ENCODE measurements around the gene HIF1AN.

Gene HIF1AN

DNA sequence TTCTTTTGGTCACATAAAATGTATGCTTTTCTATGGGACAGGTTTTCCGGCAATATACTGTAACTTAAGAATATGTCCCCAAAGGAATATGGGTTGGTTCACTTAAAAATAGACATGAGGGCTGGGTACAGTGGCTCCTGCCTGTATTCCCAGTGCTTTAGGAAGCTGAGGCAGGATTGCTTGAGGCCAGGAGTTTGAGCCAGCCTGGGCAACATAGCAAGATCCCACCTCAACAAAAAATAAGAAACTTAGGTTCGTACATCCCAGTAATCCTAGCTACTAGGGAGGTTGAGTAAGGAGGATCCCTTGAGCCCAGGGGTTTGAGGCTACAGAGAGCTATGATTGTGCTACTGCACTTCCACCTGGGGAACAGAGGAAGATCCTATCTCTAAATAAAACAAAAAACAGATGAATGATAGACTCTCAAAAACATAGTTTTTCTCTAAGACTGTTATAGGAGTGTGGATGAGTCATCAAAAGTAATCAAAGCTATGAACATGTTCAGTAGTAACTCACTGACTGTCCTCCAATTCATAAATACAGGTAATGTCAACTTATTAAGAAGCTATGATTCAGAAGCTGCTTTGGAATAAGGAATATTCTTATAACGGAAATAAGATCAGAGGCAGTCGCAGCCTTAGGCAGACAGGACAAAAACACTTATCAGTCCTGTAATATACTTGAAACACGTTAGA, 13.5 kb upstream of the HIF1AN start:
- DNase-seq: no peak

DNA sequence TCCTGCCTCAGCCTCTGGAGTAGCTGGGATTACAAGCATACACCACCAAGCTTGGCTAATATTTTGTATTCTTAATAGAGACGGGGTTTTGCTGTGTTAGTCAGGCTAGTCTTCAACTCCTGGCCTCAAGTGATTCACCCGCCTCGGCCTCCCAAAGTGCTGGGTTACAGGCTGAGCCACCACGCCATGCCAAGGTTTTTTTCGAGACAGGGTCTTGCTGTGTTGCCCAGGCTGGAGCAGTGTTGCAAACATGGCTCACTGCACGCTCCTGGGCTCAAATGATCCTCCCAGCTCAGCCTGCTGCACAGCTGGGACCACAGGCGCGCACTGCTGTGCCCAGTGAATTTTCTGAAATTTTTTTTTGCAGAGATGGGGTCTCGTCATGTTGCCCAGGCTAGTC, 12.8 kb upstream of the HIF1AN start:
- no peak for DNase-seq

DNA sequence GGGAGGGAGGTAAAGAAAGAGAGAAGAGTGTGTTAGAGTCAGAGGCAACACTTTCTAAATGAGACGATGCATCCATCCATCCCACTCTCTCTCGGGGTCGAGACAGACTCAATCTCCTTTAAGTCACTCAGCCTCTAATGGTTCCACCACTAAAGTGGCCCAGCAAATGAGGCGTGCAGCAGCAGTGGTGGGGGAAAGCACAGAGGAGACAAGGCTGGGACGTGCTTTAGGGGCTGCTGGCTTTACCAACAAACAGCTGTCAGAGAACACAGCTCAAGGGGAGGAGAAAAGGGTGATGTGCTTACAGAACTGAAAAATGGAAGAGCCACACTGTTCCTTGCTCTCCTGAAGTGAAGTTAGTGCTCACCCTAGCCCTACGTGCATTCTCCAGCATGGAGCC, 11.5 kb upstream of the HIF1AN start:
- no peak for DNase-seq

DNA sequence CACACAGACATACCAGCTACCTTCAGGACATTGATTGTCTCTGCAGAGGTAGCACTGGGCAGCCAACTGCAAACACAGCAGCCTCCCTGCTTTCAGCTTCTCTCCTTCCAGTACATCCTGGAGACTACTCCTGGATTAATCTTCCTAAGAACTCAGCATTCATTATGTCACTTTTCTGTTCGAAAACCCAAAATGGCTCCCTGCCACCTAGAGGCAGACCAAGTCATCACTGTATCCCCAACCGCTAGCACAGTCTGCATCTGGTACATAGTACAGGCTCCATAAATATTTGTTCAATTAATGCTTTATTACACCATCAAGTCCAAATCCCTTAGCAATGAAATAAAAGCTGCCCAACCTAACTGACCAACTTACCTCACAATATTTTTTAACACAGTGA, 11.1 kb upstream of the HIF1AN start:
- no peak for DNase-seq

DNA sequence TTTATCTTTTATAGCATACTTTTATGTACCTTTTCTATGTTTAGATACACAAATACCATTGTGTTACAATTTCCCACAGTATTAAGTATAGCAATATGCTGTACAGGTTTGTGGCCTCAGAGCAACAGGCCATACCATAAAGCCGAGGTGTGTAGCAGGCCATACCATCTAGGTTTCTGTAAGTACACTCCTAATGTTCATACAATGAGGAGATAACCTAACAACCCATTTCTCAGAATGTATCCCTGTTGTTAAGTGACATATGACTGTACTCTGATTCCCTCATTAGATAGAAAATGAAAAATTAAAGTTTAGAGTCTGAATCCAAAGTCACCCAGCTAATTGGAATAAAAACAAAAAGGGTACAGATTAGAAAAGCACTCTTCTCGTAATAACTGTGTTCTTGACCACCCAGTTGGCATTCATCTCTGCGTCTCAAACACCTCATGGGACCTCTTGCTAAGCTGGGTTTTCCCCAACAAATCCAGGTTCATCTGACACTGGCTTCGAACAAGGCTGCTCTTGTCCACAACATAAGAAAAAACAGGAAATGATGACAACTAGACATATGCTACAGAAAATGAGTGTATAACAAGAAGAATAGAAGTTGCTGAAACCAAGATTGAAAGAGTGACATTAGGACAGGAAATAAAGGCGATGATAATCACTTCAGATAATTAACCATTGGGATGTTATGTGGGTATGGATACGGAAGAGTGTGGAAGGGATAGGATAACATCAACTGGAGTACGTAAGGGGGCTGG, 7.4 kb upstream of the HIF1AN start:
- DNase-seq: peak; percentile 27 to 57

DNA sequence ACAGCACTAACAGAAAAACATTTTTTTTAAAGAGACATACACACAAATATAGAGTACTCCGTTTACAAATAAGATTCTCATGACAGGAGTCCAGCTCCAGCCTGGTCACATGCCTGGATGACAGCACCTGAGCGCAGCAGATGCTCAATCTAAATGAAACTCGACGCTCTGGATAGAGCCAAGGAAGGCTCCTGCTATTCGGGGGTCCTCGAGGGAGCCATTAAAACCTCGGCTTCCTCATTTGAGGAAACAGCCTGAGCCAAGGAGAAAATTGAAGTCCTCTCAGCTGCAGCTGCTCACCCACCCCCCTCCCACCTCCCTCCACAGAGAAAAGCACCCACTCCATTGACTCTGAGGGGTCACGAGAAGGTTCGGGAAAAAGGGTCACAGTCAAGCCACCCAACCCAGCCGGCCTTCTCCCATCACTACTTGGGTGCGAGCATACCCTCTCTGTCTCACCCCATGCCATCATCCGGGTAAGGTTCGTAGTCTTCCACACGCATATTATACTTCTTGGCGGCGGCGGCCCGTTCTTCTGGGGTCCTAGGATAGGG, 6.7 kb upstream of the HIF1AN start:
- DNase-seq: no peak

DNA sequence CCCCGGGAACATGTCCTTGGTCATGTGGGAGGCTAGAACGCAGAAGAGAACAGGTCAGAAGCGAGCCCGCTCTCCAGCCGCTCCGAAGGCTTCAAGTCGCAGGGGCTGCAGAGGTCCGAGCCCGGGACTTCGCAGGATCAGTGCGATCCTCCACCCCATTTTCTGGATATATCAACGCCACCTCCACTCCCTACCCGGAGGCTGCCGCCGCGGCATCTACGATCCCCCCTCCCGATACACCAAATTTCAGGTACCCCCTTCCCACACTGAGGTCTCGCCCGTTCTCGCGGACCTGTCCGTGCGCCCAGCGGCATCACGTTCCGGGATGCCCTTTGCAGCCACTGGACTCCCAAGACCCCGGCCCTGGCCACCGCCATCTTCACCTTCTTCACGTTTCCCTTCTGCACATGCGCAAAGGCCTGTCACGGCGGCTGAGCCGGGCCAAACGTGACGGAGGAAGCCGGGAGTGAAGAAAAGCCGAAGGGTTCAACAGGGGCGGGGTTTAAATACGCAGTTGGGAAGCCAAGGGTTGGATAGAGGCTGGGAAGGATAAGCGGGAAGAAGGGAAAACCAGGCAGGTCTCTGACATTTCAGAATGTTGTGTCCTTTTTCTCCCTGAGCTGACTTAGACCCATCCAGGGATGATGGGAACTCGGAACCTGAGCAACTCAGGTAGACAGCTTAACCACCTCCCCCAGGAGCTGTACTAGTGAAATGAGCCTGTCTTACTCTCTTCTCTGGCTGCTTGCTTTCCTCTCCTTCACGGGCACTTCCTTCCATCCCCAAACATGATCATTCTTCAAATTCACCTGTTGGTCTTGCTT, 6.1 kb upstream of the HIF1AN start, which contains the start of gene NDUFB8:
Gene NDUFB8 (minus strand): TSS at position 397 of the 824 bp plus-strand sequence. CDS start 20 bp downstream, at position 377.
- peak; percentile 88 to 91 for DNase-seq

DNA sequence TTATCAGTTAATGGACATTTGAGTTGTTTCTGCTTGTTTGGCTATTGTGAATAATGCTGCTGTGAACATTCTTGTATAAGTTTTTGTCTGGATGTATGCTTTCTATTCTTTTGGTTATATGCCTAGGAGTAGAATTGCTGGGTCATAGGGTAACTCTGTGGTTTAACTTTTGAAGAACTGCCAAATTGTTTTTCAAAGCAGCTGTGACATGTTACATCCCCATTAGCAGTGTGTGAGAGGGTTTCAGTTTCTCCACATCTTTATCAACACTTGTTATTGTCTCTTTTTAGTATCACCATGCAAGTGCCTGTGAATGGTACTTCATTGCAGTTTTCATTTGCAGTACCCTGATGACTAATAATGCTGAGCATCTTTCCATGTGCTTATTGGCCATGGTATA, 4.0 kb upstream of the HIF1AN start:
- no peak for DNase-seq

DNA sequence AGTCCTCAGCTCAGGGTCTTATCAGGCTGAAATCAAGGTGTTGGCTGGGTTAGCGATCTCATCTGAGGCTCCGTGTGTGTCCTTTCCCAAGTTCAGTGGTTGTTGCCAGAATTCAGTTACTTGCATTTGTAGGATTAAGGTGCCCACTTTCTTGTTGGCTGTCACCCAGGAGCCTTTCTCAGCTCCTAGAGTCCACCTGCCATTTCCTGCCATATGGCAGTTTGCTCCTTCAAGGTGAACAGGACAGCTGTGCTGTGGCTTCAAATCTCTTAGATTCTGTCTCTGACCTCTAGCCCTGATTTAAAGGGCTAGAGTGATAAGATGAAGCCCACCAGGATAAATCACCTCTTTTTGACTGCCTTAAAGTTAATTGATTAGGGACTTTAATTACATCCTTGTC, 1.0 kb upstream of the HIF1AN start:
- no peak for DNase-seq

DNA sequence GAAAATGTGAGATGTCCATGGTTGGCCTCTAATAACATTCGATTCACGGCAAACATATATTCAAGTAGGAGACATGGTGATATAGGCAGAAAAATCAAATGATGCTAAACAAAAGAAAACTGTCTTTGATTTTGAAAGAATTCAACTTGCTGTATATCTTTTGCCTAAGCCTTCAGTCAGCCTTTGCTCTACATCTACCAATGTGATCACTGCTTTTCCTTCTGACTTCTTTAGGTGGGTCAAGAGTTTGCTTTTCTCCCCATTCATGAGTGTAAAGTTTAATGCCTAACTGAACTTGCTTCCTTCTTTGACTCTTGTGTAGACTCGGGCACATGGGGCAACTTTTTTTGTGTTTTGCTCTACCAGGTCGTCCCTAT, 417 bp upstream of the HIF1AN start:
- DNase-seq: no peak

DNA sequence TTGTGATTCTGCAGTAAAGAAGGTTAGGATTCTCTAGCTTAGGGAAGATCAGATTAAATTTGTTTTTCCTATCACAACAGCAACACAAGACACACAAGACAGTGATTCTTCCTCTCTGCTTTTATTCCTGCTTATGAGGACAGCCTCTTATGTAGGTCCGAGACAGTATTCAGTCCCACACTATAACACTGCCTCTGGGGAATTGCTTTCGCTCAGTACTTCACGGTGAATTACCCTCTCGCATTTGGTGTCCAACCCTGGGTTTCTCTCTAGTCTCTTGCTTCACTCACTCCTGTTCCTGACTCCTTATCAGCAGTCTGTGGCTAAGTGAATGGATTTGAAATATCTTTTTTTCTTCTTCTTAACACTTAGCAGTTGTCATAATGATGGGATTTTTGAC, 1.7 kb downstream of the HIF1AN start:
- no peak for DNase-seq

DNA sequence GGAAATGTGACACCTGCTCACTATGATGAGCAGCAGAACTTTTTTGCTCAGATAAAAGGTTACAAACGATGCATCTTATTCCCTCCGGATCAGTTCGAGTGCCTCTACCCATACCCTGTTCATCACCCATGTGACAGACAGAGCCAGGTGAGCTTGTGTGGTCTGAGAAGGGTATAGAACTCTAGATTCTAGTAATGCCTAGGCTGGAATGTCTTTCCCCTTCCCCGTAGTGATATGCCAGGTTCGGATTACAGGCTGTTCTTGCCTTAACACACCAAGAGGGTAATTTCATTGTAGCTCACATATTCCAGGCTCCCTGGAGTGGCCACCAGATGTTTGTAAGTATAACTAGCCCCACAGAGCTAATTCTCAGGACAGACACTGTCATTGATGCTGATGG, 9.2 kb downstream of the HIF1AN start:
- no peak for DNase-seq

DNA sequence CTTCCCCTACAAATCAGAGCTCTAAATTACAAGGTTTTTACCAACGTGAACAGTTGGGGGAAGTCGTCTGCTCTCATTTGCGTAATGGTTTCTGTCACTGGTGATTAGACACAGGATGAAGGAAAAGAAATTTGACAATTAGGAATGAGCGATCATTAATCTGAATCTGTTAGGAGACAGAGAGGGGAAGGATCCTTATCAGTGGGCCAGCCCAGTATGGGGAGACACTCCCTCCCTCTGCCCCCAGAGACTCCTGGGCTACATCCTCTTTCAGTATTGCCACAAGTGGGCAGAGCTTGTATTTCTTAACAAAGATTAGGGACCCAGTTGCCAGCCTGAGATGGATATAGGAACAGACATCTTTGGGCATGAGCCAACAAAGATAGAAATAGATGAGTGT, 15.5 kb downstream of the HIF1AN start:
- no peak for DNase-seq

DNA sequence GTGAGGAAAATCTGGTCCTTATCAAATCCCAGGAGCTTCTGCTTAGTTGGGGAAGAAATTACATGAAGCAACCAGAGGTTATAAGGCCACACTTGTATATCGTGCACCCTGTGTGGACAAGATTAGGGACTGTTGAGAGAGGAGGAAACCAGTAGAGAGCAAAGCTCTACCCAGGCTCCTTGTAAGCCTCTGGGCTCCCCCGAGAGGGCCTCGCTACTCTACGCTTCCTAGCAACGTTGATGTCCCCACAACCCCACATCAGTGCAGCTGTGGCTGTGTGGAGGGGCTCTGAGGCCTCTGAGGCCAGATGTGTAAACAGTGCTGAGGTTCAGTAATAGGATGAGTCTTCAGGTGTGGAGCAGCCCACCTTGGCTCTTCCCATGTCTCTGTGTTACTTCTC, 16.0 kb downstream of the HIF1AN start:
- DNase-seq: no peak

DNA sequence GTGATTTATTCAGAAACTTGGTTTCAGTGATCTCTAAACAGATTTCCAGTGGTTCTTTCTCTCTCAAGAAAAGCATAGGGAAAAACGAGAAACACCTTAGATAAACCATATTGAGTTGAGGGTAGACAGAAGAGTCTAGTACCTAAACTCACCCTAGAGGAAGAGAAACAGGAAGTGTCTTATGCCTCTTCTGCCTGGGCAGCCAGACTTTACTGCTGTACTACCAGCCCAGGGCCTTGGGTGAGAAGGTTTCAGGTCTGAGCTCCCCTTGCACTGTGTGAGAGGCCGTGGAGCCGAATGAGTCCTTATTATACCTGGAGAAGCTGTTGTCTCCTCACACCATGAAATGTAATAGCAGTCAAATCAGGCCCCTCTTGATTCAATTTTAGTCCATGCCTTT, 18.2 kb downstream of the HIF1AN start:
- no peak for DNase-seq

DNA sequence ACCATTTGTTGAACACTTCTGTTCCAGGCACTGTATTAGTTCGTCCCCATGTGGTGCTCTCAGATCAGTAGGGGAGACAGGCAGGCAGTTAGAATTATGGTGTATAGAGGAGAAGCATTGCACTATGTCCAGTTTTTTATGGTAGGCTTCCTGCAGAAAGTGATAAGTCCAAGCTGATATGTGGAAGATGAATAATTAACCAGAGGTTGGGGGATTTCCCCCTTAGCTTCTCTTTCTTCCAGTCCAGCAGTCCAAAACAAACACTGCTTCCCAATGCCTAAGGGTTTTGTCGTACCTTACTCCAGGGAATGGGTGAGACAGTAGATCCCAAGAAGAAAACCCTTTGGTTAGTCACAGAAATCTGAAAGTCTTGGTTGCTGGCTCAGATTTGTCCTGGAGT, 19.2 kb downstream of the HIF1AN start:
- DNase-seq: no peak

DNA sequence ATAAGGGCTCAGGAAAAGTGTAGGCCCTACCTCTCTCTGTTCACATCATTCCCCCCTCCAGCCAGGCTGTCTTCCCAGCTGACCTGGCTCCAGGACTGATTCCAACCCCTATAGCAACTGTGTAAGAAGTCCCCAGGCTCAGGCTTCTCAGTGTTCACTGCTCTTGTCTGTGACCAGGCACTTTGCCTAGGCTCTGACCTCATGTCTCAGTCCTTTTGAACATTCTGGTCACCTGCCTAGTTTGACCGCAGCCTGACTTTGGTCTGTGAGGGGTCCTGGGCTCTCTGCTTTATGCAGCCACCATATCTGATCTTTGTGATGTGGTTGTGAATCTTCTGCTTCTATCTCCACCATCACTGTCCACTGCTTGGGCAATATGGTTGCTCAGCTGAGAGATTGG, 24.5 kb downstream of the HIF1AN start:
- no peak for DNase-seq

DNA sequence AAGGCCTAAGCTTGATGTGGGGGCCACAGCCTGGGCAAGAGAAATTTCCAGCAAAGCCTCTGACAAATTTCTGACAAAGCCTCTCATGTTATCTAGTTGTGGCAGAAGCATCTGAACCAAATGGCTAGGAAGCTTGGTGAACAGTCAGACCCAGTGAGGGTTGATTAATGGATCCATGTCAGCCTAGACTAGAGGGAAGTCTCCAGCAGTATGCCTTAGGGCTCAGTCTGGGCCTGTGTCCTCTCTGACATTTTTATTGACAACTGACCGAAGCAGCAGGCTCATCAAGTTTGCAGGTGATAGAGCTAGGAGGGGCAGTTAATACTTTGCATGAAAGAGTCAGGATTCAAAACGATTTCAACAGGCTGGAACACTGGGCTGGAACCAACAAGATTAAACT, 25.3 kb downstream of the HIF1AN start:
- no peak for DNase-seq

DNA sequence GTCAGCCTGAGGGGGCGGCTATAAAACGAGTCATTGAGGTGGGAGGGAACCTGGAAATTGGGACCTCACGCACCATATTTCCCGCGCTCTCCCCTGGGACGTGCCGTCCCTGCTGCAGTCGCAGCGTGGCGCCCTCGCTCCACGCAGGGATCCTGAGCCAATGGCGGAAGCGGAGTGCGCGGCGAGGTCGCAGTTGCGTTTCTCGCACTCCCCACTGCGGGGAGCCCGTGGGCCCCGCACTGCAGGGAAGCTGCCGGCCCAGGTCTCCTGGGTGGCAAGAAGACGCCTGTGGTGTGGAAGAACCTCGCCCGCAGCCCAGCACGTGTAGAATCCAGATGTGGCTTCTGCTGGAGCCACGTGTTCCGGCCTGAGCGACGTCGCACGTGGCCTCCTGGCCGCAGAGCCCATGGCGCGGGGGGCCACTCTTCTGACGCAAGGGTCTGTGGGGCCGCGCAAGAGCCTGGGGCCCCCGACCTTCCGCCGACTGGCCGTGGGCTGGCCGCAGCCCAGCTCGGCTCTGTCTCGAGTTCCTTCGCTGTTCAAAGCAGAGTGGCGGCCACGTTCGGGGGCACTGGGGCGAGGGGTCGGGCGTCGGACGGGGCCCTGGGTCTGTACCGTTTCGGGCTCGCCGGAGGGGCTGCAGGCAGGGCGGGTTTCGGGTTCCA, 26.4 kb downstream of the HIF1AN start:
- DNase-seq: peak; percentile 76 to 81

DNA sequence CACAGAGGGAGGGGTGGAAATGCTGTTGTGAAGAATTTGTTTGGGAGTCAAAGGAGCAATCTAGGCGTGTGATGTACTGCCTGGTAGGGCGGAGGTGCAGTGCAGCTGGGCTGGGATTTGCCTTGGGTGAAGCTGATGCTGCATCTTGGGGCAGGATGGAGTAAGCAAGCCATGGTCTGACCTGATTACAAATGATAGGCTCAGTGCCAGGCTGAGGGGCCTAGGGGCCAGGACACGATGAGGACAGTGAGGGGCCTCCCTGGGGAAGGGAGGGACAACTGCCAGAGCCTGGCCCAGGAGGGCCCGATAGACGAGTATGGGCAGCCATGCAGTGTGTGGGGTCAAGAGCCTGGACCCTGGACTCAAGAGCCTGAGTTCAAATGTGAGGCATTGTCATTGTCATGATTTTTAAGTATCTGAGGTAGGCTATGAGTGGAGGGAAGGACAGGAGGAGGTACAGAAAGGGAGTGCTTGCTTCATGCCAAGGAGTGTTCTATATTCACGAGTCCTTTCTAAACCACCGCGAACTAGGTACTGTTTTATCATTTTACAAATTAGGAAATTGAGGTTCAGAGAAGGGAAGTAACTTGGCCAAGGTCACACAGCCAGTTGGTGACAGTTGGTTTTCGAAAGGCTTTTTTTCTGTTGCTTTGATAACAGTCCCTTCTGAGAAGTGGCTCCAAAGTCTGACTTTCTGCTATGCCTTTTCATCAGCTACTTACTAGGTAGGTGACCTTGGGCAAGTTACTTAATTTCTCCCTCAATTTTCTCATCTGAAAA, 29.7 kb downstream of the HIF1AN start:
- DNase-seq: no peak

DNA sequence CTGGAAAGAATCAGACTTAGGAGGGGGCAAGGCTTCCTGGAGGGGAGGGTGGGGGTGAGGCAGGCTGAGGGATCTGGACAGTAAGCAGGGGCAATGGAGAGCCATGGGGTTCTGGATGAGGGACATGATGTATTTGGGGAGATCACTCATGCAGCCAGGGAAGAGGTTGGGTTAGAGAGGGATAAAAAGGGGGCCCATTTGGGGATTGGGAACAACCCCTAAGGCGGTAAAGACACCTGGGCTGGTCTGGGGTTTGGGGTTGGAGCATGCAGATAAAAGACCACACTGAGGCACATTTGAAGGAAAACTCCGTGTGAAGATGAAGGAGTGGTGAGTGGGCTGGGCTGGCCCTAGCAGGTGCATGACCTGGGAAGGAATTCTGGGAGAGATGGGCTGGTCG, 30.8 kb downstream of the HIF1AN start:
- DNase-seq: no peak

DNA sequence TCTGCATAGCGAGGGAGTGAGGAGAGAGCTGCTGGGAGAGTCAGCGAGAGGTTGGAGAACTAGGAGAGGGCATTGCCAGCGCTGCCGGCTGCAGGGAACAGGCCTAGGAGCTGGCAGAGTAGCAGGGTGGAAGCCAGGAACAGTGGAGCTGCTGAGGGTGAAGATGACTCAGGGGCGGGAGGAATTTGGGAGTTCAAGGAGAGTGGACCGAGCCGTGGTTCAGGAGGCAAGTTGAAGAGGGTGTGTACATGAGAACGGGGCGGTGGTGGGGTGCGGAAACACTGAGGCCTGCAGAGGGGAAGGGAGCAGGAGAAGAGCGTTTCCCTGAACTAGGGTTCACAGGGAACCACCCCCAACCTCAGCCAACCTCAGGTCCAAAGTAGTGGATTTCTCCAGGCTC, 31.5 kb downstream of the HIF1AN start:
- DNase-seq: no peak

Measured in CD4-positive, alpha-beta T cell treated with Interleukin-1 beta for 1 hour (primary cell).